Measurements from ENCODE around the gene GLP2R. TPM values are rescaled to one million over a fixed set of nuclear protein-coding genes. Genes with fewer than 3 reads are reported as not detected.

The GLP2R gene
- total and polyA plus RNA-seq, 2 of the 8 experiments (the other 6 are each of a cell fraction or from before 2014, with no cell fraction given), result not detected

DNA sequence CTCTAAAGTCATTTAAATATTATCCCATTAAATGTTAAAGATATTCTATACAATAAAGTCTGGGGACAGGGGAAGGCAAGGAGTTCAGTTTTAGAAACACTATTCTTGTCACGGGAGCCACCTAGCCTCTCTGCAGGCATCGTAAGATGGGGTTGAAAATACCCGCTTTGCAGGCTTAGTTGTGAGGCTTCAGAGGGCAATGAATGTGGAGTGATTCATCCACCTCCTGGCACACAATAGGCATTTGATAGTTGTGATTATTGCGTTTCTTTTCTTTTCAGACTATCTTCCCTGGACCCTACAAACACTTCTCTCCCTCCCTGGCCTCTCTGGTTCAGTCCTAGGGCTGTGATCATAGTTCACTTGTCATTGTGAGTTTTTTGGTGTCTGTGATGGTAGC lies 19.6 kb downstream of the GLP2R start:
- CTCF ChIA-PET (ENCODE audit: partially characterized antibody), result interaction anchor here (0.5 to 1.3 kb wide), 2 partner anchors 59 to 60 kb away, joined by 4 read pairs; partner anchors contain the start of gene RCVRN
- Histone ChIP-seq H3K79me2 (ENCODE audit: control insufficient read depth in 1 of 2, insufficient read depth in 2 of 2, low read length in 2 of 2) (no peaks in the 10 kb centered on the region), H2BK120ac (replicated peaks; ENCODE audit: low read depth, low read length) (no peak overlapping the region), H3K27ac (ENCODE audit: low read depth, low read length) (no peak overlapping the region), H3K9ac (replicated peaks in 1 of 4; ENCODE audit: extremely low read depth in 1 of 4, low read depth in 3 of 4, low read length in 3 of 4) (no peak overlapping the region), H4K5ac (ENCODE audit: insufficient read length, low read depth, low read length) (no peak overlapping the region), H2BK20ac (ENCODE audit: low read length) (no peak overlapping the region), H3K18ac (ENCODE audit: extremely low read depth, low read length) (no peak overlapping the region), H3K79me1 (ENCODE audit: low read depth, low read length) (no peaks in the 10 kb centered on the region), H3K14ac (ENCODE audit: insufficient read length) (no peak overlapping the region), H4K20me1 (replicated peaks in 1 of 2; ENCODE audit: control insufficient read depth in 1 of 2, insufficient read depth in 2 of 2, low read length in 2 of 2) (no peaks in the 10 kb centered on the region), H3K36me3 (ENCODE audit: control insufficient read depth in 2 of 4, insufficient read depth in 4 of 4, low read length in 3 of 4) (no peaks in the 10 kb centered on the region; a peak in 1 of 8 replicates), H3K23ac (ENCODE audit: insufficient read length) (no peak overlapping the region), H3K4ac (replicated peaks; ENCODE audit: insufficient read length, low read depth, low read length) (no peak overlapping the region), H3K56ac (replicated peaks; ENCODE audit: insufficient read length, low read depth, low read length) (no peak overlapping the region), H2BK15ac (ENCODE audit: low read length) (no peak overlapping the region), H4K8ac (ENCODE audit: extremely low read depth, insufficient read depth, low read length) (no peak overlapping the region), H3K9me3 (ENCODE audit: insufficient read depth in 2 of 2, low read depth in 1 of 2, low read length in 1 of 2) (no peaks in the 10 kb centered on the region), H3K4me3 (ENCODE audit: extremely low read depth in 1 of 4, insufficient read depth in 2 of 4, low read depth in 3 of 4, low read length in 4 of 4) (no peak overlapping the region), H4K91ac (replicated peaks; ENCODE audit: insufficient read length, low read length) (no peak overlapping the region), H2BK12ac (ENCODE audit: low read depth, low read length) (no peak overlapping the region), H3K4me1 (replicated peaks in 1 of 4; ENCODE audit: control insufficient read depth in 3 of 4, insufficient read depth in 4 of 4, low read length in 3 of 4) (no peaks in the 10 kb centered on the region), H2AK5ac (ENCODE audit: low read depth, low read length) (no peak overlapping the region), H2AFZ (ENCODE audit: low read length) (no peak overlapping the region), H3K4me2 (ENCODE audit: insufficient read depth in 1 of 2, low read depth in 2 of 2, low read length in 2 of 2) (no peak overlapping the region), H3K23me2 (ENCODE audit: low read depth, low read length) (no peaks in the 10 kb centered on the region; the same call in 1 of the 2 replicates), H2BK5ac (ENCODE audit: low read depth, low read length) (no peak overlapping the region), H3K27me3 (replicated peaks in 1 of 4; ENCODE audit: control insufficient read depth in 3 of 4, extremely low read depth in 1 of 4, insufficient read depth in 3 of 4, low read length in 3 of 4) (no peaks in the 10 kb centered on the region)
- no peak for TF ChIP-seq RAD21 (IDR thresholded peaks at IDR 0.05 in 1 of 2, conservative IDR thresholded peaks at IDR 0.05 in 1 of 2; ENCODE audit: low read depth in 2 of 2, low read length in 2 of 2)
- TF ChIP-seq CBX5 (IDR thresholded peaks at IDR 0.05; ENCODE audit: low read depth, low read length), result no peak
- TF ChIP-seq, protein P1, sequence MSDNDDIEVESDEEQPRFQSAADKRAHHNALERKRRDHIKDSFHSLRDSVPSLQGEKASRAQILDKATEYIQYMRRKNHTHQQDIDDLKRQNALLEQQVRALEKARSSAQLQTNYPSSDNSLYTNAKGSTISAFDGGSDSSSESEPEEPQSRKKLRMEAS (IDR thresholded peaks at IDR 0.05), result no peak
- TF ChIP-seq, protein P2, sequence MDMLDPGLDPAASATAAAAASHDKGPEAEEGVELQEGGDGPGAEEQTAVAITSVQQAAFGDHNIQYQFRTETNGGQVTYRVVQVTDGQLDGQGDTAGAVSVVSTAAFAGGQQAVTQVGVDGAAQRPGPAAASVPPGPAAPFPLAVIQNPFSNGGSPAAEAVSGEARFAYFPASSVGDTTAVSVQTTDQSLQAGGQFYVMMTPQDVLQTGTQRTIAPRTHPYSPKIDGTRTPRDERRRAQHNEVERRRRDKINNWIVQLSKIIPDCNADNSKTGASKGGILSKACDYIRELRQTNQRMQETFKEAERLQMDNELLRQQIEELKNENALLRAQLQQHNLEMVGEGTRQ (IDR thresholded peaks at IDR 0.05; ENCODE audit: low read length), result no peak
- TF ChIP-seq FOSL1 (IDR thresholded peaks at IDR 0.05; ENCODE audit: insufficient read depth, low read depth, low read length), result no peak
- TF ChIP-seq BACH1 (IDR thresholded peaks at IDR 0.05; ENCODE audit: low read length), result no peak
- TF ChIP-seq, protein P3, sequence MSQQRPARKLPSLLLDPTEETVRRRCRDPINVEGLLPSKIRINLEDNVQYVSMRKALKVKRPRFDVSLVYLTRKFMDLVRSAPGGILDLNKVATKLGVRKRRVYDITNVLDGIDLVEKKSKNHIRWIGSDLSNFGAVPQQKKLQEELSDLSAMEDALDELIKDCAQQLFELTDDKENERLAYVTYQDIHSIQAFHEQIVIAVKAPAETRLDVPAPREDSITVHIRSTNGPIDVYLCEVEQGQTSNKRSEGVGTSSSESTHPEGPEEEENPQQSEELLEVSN (IDR thresholded peaks at IDR 0.05), result no peak
- no peak for TF ChIP-seq NANOG (IDR thresholded peaks at IDR 0.05; ENCODE audit: insufficient read depth, low read depth, low read length, poor library complexity, severe bottlenecking)
- 94% methylated on average over 4 of the region's 4 CpGs; no CpG with 5 or more reads in 1 of the 2 experiments for WGBS, 2 experiments (ENCODE audit: extremely low coverage in 1 of 2, insufficient coverage in 1 of 2, insufficient read length in 1 of 2, insufficient replicate concordance in 2 of 2, low coverage in 1 of 2, low lambda C conversion rate in 2 of 2, missing lambda C conversion rate in 1 of 2)
- no peak for DNase-seq (ENCODE audit: low read depth in 1 of 2, low spot score in 2 of 2)
- no peak for FAIRE-seq
- POLR2A ChIA-PET (ENCODE audit: partially characterized antibody), result no interaction called here

Data from H1 (cell line).